SJCRH30 (cell line): ENCODE results near the gene ALG2. TPM values are rescaled to one million over a fixed set of nuclear protein-coding genes. Genes with fewer than 3 reads are reported as not detected.

ENCODE experiments used
- total RNA-seq: library from RNA; depleted of rRNA; stranded (reverse); fragments of >200 nt; shearing (Covaris generic); gene quantifications from 2 replicates; pipeline ENCODE4 v1.2.3, GENCODE V29; 2014; rRNA removed

ALG2 gene
- total RNA-seq, 1 experiment from 2014 or later: 38.7 TPM

Other genes starting within 250 kb of the ALG2 start
- 85.0 and 97.4 TPM in 2 replicates for gene TGFBR1, start 116.8 kb downstream of the ALG2 start, total RNA-seq
- 139 and 141 TPM in 2 replicates for gene SEC61B, start 340 bp upstream of the ALG2 start, total RNA-seq